Measurements from ENCODE around the gene EEFSEC.

DNA sequence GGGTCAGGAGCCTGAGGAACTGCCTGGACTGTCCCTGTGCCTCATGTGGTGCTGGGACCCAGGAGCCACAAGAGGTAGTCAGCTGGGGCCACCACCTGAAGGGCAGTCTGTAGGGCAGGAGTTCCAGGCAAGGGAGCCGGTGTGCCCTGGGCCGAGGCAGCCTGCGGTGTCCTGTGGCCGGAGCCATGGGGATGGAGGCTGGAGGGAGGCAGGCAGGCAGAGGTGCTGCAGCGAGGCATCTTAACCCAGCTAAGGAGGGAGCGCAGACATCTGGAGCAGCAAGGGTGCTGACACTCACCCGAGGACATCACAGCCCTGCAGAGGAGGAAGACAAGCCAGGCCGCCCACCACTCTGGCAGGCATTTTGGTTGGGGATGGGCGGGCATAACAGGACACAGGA lies 235.7 kb downstream of the EEFSEC start:
- no peak for TF ChIP-seq POLR2A (IDR thresholded peaks at IDR 0.05; ENCODE audit: extremely low read depth, insufficient read length)
- TF ChIP-seq, protein P1, sequence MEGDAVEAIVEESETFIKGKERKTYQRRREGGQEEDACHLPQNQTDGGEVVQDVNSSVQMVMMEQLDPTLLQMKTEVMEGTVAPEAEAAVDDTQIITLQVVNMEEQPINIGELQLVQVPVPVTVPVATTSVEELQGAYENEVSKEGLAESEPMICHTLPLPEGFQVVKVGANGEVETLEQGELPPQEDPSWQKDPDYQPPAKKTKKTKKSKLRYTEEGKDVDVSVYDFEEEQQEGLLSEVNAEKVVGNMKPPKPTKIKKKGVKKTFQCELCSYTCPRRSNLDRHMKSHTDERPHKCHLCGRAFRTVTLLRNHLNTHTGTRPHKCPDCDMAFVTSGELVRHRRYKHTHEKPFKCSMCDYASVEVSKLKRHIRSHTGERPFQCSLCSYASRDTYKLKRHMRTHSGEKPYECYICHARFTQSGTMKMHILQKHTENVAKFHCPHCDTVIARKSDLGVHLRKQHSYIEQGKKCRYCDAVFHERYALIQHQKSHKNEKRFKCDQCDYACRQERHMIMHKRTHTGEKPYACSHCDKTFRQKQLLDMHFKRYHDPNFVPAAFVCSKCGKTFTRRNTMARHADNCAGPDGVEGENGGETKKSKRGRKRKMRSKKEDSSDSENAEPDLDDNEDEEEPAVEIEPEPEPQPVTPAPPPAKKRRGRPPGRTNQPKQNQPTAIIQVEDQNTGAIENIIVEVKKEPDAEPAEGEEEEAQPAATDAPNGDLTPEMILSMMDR (IDR thresholded peaks at IDR 0.05; ENCODE audit: low read depth, low read length), result no peak
- no peak for TF ChIP-seq MYC (IDR thresholded peaks at IDR 0.05; ENCODE audit: low read depth, low read length)

All from NB4 (cell line).